BE2C (cell line): ENCODE measurements around the gene CCDC28A.

Experiments used
- DNase-seq: peaks from one replicate; pipeline ENCODE4 v3.0.0-alpha.2; 2020
- H3K27me3 ChIP-seq: fragments of 250-450 bp; sonication (Bioruptor Pico); 2 replicates; pipeline ENCODE4 v1.5.1; 2020; ENCODE audit warnings: mild to moderate bottlenecking
- H3K36me3 ChIP-seq: fragments of 250-450 bp; sonication (Bioruptor Pico); 2 replicates; pipeline ENCODE4 v1.5.1; 2020; ENCODE audit warnings: mild to moderate bottlenecking
- H3K4me1 ChIP-seq: fragments of 250-450 bp; sonication (Bioruptor Pico); 2 replicates; pipeline ENCODE4 v1.5.1; 2020
- H3K4me3 ChIP-seq: 2 replicates; pipeline ENCODE4 v1.5.1; 2011; ENCODE audit warnings: low read depth, low read length
- H3K9me3 ChIP-seq: fragments of 250-450 bp; sonication (Bioruptor Pico); 2 replicates; pipeline ENCODE4 v1.5.1; 2020
- CTCF ChIP-seq: IDR thresholded peaks from 2 replicates; pipeline ENCODE4 v1.5.1; 2012; ENCODE audit warnings: mild to moderate bottlenecking, low read depth, low read length

CCDC28A gene

GRCh38 chr6:138772596-138773176 is 883 bp upstream of the CCDC28A start:
- Histone ChIP-seq H3K4me3 (peak overlapping the region; percentile 87), H3K9me3 (no peaks in the 10 kb centered on the region), H3K4me1 (no peaks in the 10 kb centered on the region), H3K36me3 (no peaks in the 10 kb centered on the region), H3K27me3 (no peaks in the 10 kb centered on the region)
- TF ChIP-seq CTCF = no peak
- DNase-seq = no peak

- Histone ChIP-seq H3K4me1 (no peaks in the 10 kb centered on the region), H3K4me3 (peak overlapping the region; percentile 87), H3K9me3 (no peaks in the 10 kb centered on the region), H3K27me3 (no peaks in the 10 kb centered on the region), H3K36me3 (no peaks in the 10 kb centered on the region)
- no peak for DNase-seq
- TF ChIP-seq CTCF = no peak
Observed at GRCh38 chr6:138774370-138774769, 801 bp downstream of the CCDC28A start.

GRCh38 chr6:138776659-138777058 is 3.1 kb downstream of the CCDC28A start:
- TF ChIP-seq CTCF = no peak
- no peak for DNase-seq
- Histone ChIP-seq H3K4me3 (no peak overlapping the region), H3K4me1 (no peaks in the 10 kb centered on the region), H3K9me3 (no peaks in the 10 kb centered on the region), H3K27me3 (no peaks in the 10 kb centered on the region), H3K36me3 (no peaks in the 10 kb centered on the region)

GRCh38 chr6:138778331-138778730 is 4.8 kb downstream of the CCDC28A start:
- Histone ChIP-seq H3K36me3 (no peaks in the 10 kb centered on the region), H3K9me3 (no peaks in the 10 kb centered on the region), H3K27me3 (no peaks in the 10 kb centered on the region), H3K4me1 (no peaks in the 10 kb centered on the region), H3K4me3 (no peak overlapping the region)
- DNase-seq = no peak
- no peak for TF ChIP-seq CTCF

GRCh38 chr6:138782243-138782642 is 8.7 kb downstream of the CCDC28A start:
- DNase-seq = no peak

More at GRCh38 chr6:138782243-138782642, 8.7 kb downstream of the CCDC28A start:
- Histone ChIP-seq H3K27me3 (no peaks in the 10 kb centered on the region), H3K4me1 (no peaks in the 10 kb centered on the region), H3K36me3 (no peaks in the 10 kb centered on the region), H3K4me3 (no peak overlapping the region), H3K9me3 (no peaks in the 10 kb centered on the region)
- TF ChIP-seq CTCF = no peak
